H9 (cell line): ENCODE measurements around the gene CHAC2. TPM values are rescaled to one million over a fixed set of nuclear protein-coding genes. Genes with fewer than 3 reads are reported as not detected.

Source experiments
- DNase-seq: peaks from one replicate; pipeline ENCODE4 v3.0.0-alpha.2; 2017
- H2AFZ ChIP-seq: one replicate; pipeline ENCODE4 v1.6.1; 2013; ENCODE audit warnings: mild to moderate bottlenecking, low read length, control low read depth, moderate library complexity
- H2AK5ac ChIP-seq: 2 replicates; pipeline ENCODE4 v1.6.1; 2013; ENCODE audit warnings: low read length, control low read depth, mixed read lengths; ENCODE audit not compliant: insufficient read length
- H2BK120ac ChIP-seq: one replicate; pipeline ENCODE4 v1.6.1; 2013; ENCODE audit warnings: low read depth, mild to moderate bottlenecking, low read length, control low read depth, inconsistent platforms; ENCODE audit not compliant: poor library complexity, severe bottlenecking
- H2BK12ac ChIP-seq: 2 replicates; pipeline ENCODE4 v1.6.1; 2013; ENCODE audit warnings: low read length, control low read depth, mixed read lengths, low read depth; ENCODE audit not compliant: insufficient read length
- H2BK15ac ChIP-seq: 2 replicates; pipeline ENCODE4 v1.6.1; 2013; ENCODE audit warnings: low read depth, low read length, control low read depth
- H2BK20ac ChIP-seq: one replicate; pipeline ENCODE4 v1.6.1; 2013; ENCODE audit warnings: low read depth, mild to moderate bottlenecking, low read length, control low read depth, inconsistent platforms; ENCODE audit not compliant: poor library complexity, severe bottlenecking
- H2BK5ac ChIP-seq: 2 replicates; pipeline ENCODE4 v1.6.1; 2013; ENCODE audit warnings: low read length, control low read depth, mixed read lengths; ENCODE audit not compliant: insufficient read length
- H3K14ac ChIP-seq: 2 replicates; pipeline ENCODE4 v1.6.1; 2013; ENCODE audit warnings: low read length, control low read depth; ENCODE audit not compliant: insufficient read depth
- H3K18ac ChIP-seq: 2 replicates; pipeline ENCODE4 v1.6.1; 2013; ENCODE audit warnings: low read depth, mild to moderate bottlenecking, mixed read lengths, low read length, control low read depth; ENCODE audit not compliant: insufficient read length
- H3K23ac ChIP-seq: 2 replicates; pipeline ENCODE4 v1.6.1; 2013; ENCODE audit warnings: low read length, control low read depth, mixed read lengths, low read depth; ENCODE audit not compliant: insufficient read length
- H3K23me2 ChIP-seq: 2 replicates; pipeline ENCODE4 v1.6.1; 2013; ENCODE audit warnings: low read depth, mild to moderate bottlenecking, mixed read lengths, low read length, control low read depth; ENCODE audit not compliant: insufficient read length, poor library complexity, severe bottlenecking
- H3K27ac ChIP-seq: 2 replicates; pipeline ENCODE4 v1.5.1; 2013; ENCODE audit warnings: low read length, control low read depth, mixed read lengths, low read depth; ENCODE audit not compliant: insufficient read length
- H3K27me3 ChIP-seq: 2 replicates; pipeline ENCODE4 v1.6.1; 2013; ENCODE audit warnings: low read length, control low read depth, inconsistent platforms; ENCODE audit not compliant: insufficient read depth
- H3K4ac ChIP-seq: 2 replicates; pipeline ENCODE4 v1.6.1; 2013; ENCODE audit warnings: low read depth, mild to moderate bottlenecking, control low read depth, inconsistent platforms, low read length, moderate library complexity
- H3K4me1 ChIP-seq: 2 replicates; pipeline ENCODE4 v1.6.1; 2013; ENCODE audit warnings: low read length, control low read depth, inconsistent platforms; ENCODE audit not compliant: insufficient read depth
- H3K4me2 ChIP-seq: 2 replicates; pipeline ENCODE4 v1.6.1; 2013; ENCODE audit warnings: low read length, control low read depth, mixed read lengths; ENCODE audit not compliant: insufficient read length, insufficient read depth
- H3K56ac ChIP-seq: 2 replicates; pipeline ENCODE4 v1.6.1; 2013; ENCODE audit warnings: low read depth, mild to moderate bottlenecking, mixed read lengths, low read length, control low read depth; ENCODE audit not compliant: insufficient read length
- H3K79me1 ChIP-seq: 2 replicates; pipeline ENCODE4 v1.6.1; 2013; ENCODE audit warnings: low read depth, mild to moderate bottlenecking, moderate library complexity, low read length, control low read depth, inconsistent platforms; ENCODE audit not compliant: insufficient read depth, poor library complexity, severe bottlenecking
- H3K79me2 ChIP-seq: 2 replicates; pipeline ENCODE4 v1.6.1; 2013; ENCODE audit warnings: low read length, control low read depth, inconsistent platforms; ENCODE audit not compliant: insufficient read depth
- H3K9ac ChIP-seq: 2 replicates; pipeline ENCODE4 v1.6.1; 2013; ENCODE audit warnings: low read length, control low read depth, mixed read lengths; ENCODE audit not compliant: insufficient read length; ENCODE audit errors: extremely low read depth
- H3K9me3 ChIP-seq: one replicate; pipeline ENCODE4 v1.6.1; 2013; ENCODE audit warnings: low read depth, low read length, inconsistent platforms; ENCODE audit not compliant: control insufficient read depth
- H3T11ph ChIP-seq: one replicate; pipeline ENCODE4 v1.6.1; 2013; ENCODE audit warnings: mild to moderate bottlenecking, low read length, control low read depth, inconsistent platforms
- H4K20me1 ChIP-seq: one replicate; pipeline ENCODE4 v1.6.1; 2013; ENCODE audit not compliant: control insufficient read depth, insufficient read length, insufficient read depth
- H4K5ac ChIP-seq: 2 replicates; pipeline ENCODE4 v1.6.1; 2013; ENCODE audit warnings: low read depth, mild to moderate bottlenecking, mixed read lengths, low read length, control low read depth; ENCODE audit not compliant: insufficient read length
- H4K8ac ChIP-seq: replicated peaks from 2 replicates; pipeline ENCODE4 v1.6.1; 2013; ENCODE audit warnings: low read length, control low read depth, mixed read lengths, low read depth; ENCODE audit not compliant: insufficient read length
- H4K91ac ChIP-seq: 2 replicates; pipeline ENCODE4 v1.6.1; 2013; ENCODE audit warnings: low read depth, mild to moderate bottlenecking, moderate library complexity, mixed read lengths, low read length, control low read depth; ENCODE audit not compliant: insufficient read length
- H3K27ac Mint-ChIP-seq, 3 experiments: 2 replicates in 2 of 3; 3 replicates in 1 of 3; pipeline ENCODE4 v1.8.0; 2020 to 2021; ENCODE audit warnings: mixed read lengths in 3 of 3, mild to moderate bottlenecking in 1 of 3, moderate library complexity in 1 of 3
- H3K27me3 Mint-ChIP-seq: 2 replicates; pipeline ENCODE4 v1.8.0; 2021; ENCODE audit warnings: low read depth, mild to moderate bottlenecking, moderate library complexity, mixed read lengths
- H3K36me3 Mint-ChIP-seq, 3 experiments: 2 replicates in 2 of 3; 3 replicates in 1 of 3; pipeline ENCODE4 v1.8.0; 2020 to 2021; ENCODE audit warnings: low read depth in 3 of 3, mixed read lengths in 3 of 3; ENCODE audit not compliant: insufficient read depth in 1 of 3
- H3K4me1 Mint-ChIP-seq, 2 experiments: 2 replicates each; pipeline ENCODE4 v1.8.0; 2020; ENCODE audit warnings: mixed read lengths in 2 of 2
- H3K4me3 Mint-ChIP-seq, 2 experiments: 2 replicates in 1 of 2; 3 replicates in 1 of 2; pipeline ENCODE4 v1.8.0; 2020 to 2021; ENCODE audit warnings: mild to moderate bottlenecking in 2 of 2, mixed read lengths in 2 of 2, moderate library complexity in 1 of 2
- H3K9me3 Mint-ChIP-seq, 2 experiments: 2 replicates in 1 of 2; 3 replicates in 1 of 2; pipeline ENCODE4 v1.8.0; 2020; ENCODE audit warnings: mild to moderate bottlenecking in 2 of 2, mixed read lengths in 2 of 2, moderate library complexity in 1 of 2
- WGBS: extraction: QIAGEN DNeasy Blood & Tissue Kit; methylation state at CpG from one replicate; pipeline ENCODE4 v1.1.7; 2013; ENCODE audit warnings: missing lambda C conversion rate, low lambda C conversion rate, mixed read lengths; ENCODE audit not compliant: insufficient read length; ENCODE audit errors: extremely low coverage; 5-methylcytosine and 5-hydroxymethylcytosine counted together
- total RNA-seq: library from RNA; stranded (reverse); gene quantifications from 2 replicates; pipeline ENCODE4 v1.2.1, GENCODE V29; 2021
- TF ChIP-seq, protein P1 (sequence below): fragments of 200-600 bp; sonication (generic); conservative IDR thresholded peaks from 3 replicates; pipeline ENCODE4 v1.8.0; 2021; ENCODE audit warnings: antibody characterized with exemption, mild to moderate bottlenecking

The CHAC2 gene
- total RNA-seq, 1 experiment from 2014 or later, result 11.3 TPM

DNA sequence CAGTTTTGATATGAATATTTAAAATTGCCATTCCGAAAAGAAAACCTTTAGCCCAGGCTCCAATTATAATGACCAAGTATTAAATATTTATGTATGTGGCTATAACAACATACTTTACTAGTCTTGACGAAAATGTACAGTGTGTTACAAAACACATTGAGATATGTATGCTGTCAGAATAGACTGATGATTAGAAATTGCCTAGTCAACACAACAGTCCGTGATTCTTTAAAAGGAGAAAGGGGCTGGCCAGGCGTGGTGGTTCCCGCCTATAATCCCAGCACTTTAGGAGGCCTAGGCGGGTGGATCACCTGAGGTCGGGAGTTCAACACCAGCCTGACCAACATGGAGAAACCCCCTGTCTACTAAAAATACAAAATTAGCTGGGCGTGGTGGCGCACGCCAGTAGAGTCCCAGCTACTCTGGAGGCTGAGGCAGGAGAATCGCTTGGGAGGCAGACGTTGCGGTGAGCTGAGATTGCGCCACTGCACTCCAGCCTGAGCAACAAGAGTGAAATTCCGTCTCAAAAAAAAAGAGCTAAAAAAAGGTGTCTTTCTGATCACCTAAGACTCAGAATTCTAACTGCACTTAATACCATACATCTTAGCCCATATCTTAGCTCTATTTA lies 1.8 kb downstream of the CHAC2 start:
- Mint-ChIP-seq H3K27ac (no peak overlapping the region), H3K9me3 (no peaks in the 10 kb centered on the region), H3K4me1 (peaks cover 18 to 20% of the 10 kb centered on the region in 2 experiments), H3K27me3 (no peaks in the 10 kb centered on the region), H3K36me3 (peaks cover 13 to 22% (median 15%) of the 10 kb centered on the region in 3 experiments; a peak in 6 of 7 replicates), H3K4me3 (peak overlapping the region; percentile 94 to 96; a peak in 2 of 5 replicates)
- Histone ChIP-seq H2BK12ac (no peak overlapping the region), H3K27me3 (no peaks in the 10 kb centered on the region), H3K18ac (no peak overlapping the region), H3K9me3 (no peaks in the 10 kb centered on the region), H2AK5ac (no peak overlapping the region), H3K23ac (no peak overlapping the region), H4K20me1 (no peaks in the 10 kb centered on the region), H3K9ac (no peak overlapping the region), H2BK15ac (no peak overlapping the region), H4K91ac (no peak overlapping the region), H2BK20ac (no peak overlapping the region), H2AFZ (no peak overlapping the region), H4K5ac (no peak overlapping the region), H3T11ph (no peak overlapping the region), H3K79me2 (no peaks in the 10 kb centered on the region), H3K56ac (no peak overlapping the region), H2BK120ac (no peak overlapping the region), H2BK5ac (no peak overlapping the region), H3K27ac (no peak overlapping the region), H3K4ac (no peak overlapping the region), H4K8ac (no peak overlapping the region), H3K4me2 (no peak overlapping the region), H3K4me1 (no peaks in the 10 kb centered on the region), H3K79me1 (no peaks in the 10 kb centered on the region), H3K14ac (no peak overlapping the region), H3K23me2 (peaks cover 9% of the 10 kb centered on the region)
- DNase-seq, result no peak
- no CpG with 5 or more reads among the region's 15 CpGs for WGBS
- TF ChIP-seq, protein P1, sequence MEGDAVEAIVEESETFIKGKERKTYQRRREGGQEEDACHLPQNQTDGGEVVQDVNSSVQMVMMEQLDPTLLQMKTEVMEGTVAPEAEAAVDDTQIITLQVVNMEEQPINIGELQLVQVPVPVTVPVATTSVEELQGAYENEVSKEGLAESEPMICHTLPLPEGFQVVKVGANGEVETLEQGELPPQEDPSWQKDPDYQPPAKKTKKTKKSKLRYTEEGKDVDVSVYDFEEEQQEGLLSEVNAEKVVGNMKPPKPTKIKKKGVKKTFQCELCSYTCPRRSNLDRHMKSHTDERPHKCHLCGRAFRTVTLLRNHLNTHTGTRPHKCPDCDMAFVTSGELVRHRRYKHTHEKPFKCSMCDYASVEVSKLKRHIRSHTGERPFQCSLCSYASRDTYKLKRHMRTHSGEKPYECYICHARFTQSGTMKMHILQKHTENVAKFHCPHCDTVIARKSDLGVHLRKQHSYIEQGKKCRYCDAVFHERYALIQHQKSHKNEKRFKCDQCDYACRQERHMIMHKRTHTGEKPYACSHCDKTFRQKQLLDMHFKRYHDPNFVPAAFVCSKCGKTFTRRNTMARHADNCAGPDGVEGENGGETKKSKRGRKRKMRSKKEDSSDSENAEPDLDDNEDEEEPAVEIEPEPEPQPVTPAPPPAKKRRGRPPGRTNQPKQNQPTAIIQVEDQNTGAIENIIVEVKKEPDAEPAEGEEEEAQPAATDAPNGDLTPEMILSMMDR, result no peak
